HL-60 (cell line): ENCODE results near the gene FAM53B.

Source experiments
- GABPA ChIP-seq: IDR thresholded peaks from 2 replicates; pipeline ENCODE4 v1.6.1; 2012; ENCODE audit warnings: low read depth
- POLR2AphosphoS5 ChIP-seq: IDR thresholded peaks from 2 replicates; pipeline ENCODE4 v1.6.1; 2012; ENCODE audit warnings: low read depth
- SPI1 ChIP-seq: IDR thresholded peaks from 2 replicates; pipeline ENCODE4 v1.6.1; 2012; ENCODE audit warnings: low read depth, mild to moderate bottlenecking, borderline replicate concordance
- TF ChIP-seq, protein P1 (sequence below): IDR thresholded peaks from one replicate; pipeline ENCODE4 v1.5.1; 2011; ENCODE audit warnings: low read length, control low read depth, inconsistent platforms; ENCODE audit not compliant: insufficient read depth
- TF ChIP-seq, protein P2 (sequence below): IDR thresholded peaks from 2 replicates; pipeline ENCODE4 v1.6.1; 2012; ENCODE audit warnings: low read depth; ENCODE audit not compliant: insufficient replicate concordance

DNA sequence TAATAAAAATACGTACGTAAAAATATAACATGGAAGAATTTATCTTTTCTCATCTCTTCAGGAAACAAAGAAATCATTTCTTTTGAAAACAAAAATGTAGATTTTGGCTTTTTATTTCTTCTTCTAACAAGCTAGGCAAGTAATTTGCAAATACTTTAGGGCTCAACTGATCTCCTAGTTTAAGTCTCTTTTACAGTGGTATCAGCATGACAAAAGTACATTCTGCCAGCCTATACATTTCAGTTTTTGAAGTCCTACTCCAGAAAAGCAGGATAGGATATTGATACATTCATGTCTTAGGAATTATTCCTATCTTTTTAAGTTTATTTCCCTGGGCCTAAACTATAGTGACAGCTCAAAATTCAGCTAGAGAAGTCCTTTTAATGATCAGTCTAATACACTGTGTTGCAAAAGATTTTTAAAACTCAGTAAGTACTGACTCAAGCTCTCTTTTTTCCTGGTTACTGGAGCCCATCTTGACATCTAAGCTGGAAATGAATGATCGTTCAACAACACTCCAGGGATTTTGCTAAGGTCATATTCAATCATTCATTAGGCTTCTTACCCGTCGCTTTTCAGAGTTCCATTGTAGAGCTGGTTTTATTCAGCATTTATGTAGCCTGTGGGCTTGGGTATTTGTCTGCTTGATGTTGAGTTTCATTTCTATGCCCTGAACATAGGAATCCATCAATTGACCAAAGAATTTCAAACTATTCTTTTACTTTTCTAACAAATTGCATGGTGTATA is 12.2 kb upstream of the FAM53B start:
- TF ChIP-seq, protein P1, sequence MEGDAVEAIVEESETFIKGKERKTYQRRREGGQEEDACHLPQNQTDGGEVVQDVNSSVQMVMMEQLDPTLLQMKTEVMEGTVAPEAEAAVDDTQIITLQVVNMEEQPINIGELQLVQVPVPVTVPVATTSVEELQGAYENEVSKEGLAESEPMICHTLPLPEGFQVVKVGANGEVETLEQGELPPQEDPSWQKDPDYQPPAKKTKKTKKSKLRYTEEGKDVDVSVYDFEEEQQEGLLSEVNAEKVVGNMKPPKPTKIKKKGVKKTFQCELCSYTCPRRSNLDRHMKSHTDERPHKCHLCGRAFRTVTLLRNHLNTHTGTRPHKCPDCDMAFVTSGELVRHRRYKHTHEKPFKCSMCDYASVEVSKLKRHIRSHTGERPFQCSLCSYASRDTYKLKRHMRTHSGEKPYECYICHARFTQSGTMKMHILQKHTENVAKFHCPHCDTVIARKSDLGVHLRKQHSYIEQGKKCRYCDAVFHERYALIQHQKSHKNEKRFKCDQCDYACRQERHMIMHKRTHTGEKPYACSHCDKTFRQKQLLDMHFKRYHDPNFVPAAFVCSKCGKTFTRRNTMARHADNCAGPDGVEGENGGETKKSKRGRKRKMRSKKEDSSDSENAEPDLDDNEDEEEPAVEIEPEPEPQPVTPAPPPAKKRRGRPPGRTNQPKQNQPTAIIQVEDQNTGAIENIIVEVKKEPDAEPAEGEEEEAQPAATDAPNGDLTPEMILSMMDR, result no peak
- no peak for TF ChIP-seq GABPA
- TF ChIP-seq, protein P2, sequence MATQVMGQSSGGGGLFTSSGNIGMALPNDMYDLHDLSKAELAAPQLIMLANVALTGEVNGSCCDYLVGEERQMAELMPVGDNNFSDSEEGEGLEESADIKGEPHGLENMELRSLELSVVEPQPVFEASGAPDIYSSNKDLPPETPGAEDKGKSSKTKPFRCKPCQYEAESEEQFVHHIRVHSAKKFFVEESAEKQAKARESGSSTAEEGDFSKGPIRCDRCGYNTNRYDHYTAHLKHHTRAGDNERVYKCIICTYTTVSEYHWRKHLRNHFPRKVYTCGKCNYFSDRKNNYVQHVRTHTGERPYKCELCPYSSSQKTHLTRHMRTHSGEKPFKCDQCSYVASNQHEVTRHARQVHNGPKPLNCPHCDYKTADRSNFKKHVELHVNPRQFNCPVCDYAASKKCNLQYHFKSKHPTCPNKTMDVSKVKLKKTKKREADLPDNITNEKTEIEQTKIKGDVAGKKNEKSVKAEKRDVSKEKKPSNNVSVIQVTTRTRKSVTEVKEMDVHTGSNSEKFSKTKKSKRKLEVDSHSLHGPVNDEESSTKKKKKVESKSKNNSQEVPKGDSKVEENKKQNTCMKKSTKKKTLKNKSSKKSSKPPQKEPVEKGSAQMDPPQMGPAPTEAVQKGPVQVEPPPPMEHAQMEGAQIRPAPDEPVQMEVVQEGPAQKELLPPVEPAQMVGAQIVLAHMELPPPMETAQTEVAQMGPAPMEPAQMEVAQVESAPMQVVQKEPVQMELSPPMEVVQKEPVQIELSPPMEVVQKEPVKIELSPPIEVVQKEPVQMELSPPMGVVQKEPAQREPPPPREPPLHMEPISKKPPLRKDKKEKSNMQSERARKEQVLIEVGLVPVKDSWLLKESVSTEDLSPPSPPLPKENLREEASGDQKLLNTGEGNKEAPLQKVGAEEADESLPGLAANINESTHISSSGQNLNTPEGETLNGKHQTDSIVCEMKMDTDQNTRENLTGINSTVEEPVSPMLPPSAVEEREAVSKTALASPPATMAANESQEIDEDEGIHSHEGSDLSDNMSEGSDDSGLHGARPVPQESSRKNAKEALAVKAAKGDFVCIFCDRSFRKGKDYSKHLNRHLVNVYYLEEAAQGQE, result no peak
- no peak for TF ChIP-seq POLR2AphosphoS5
- TF ChIP-seq SPI1, result no peak
